ENCODE measurements around the gene SPATA31A6.
"Not testable (repeated sequence)": the region's sequence is repeated elsewhere in the genome, so short reads cannot be mapped to it uniquely, and the experiment has no call there.

SPATA31A6 gene

GRCh38 chr9:42183359-42183758 is at the start of gene SPATA31A6:
TSS of gene SPATA31A6 (plus strand) at chr9:42183659. CDS start at chr9:42183688, 29 bp downstream.
- not testable (repeated sequence) for H3K4me3 ChIP-seq (ENCODE audit: insufficient read depth, low read length, poor library complexity, severe bottlenecking); H3K27me3 ChIP-seq (ENCODE audit: low read length); H3K27ac ChIP-seq (ENCODE audit: low read depth, low read length); H3K9me3 ChIP-seq (ENCODE audit: insufficient read depth, low read length); H4K20me1 ChIP-seq (ENCODE audit: low read depth, low read length); H2AFZ ChIP-seq (ENCODE audit: low read depth, low read length, severe bottlenecking); H3F3A ChIP-seq (ENCODE audit: insufficient read depth); H3K36me3 ChIP-seq (ENCODE audit: low read length); H3K9ac ChIP-seq (ENCODE audit: low read length); H3K9me2 ChIP-seq (replicated peaks; ENCODE audit: insufficient read depth, low read length); H3K4me2 ChIP-seq (ENCODE audit: low read depth, low read length, poor library complexity, severe bottlenecking); H3K79me2 ChIP-seq (ENCODE audit: insufficient read depth, low read length)

GRCh38 chr9:42160299-42160698 is 23.2 kb upstream of the SPATA31A6 start:
- not testable (repeated sequence) for H3K4me2 ChIP-seq (ENCODE audit: low read depth, low read length, poor library complexity, severe bottlenecking)

GRCh38 chr9:42219861-42220260 is 36.4 kb downstream of the SPATA31A6 start:
- not testable (repeated sequence) for H3K79me2 ChIP-seq (ENCODE audit: insufficient read depth, low read length); H4K20me1 ChIP-seq (ENCODE audit: low read depth, low read length); H2AFZ ChIP-seq (ENCODE audit: low read depth, low read length, severe bottlenecking); H3K27me3 ChIP-seq (ENCODE audit: low read length); H3K27ac ChIP-seq (ENCODE audit: low read depth, low read length); H3K4me3 ChIP-seq (ENCODE audit: insufficient read depth, low read length, poor library complexity, severe bottlenecking); H3K36me3 ChIP-seq (ENCODE audit: low read length); H3K4me2 ChIP-seq (ENCODE audit: low read depth, low read length, poor library complexity, severe bottlenecking); H3K9me3 ChIP-seq (ENCODE audit: insufficient read depth, low read length); H3K9ac ChIP-seq (ENCODE audit: low read length); H3K9me2 ChIP-seq (replicated peaks; ENCODE audit: insufficient read depth, low read length); H3F3A ChIP-seq (ENCODE audit: insufficient read depth)

More at GRCh38 chr9:42160299-42160698, 23.2 kb upstream of the SPATA31A6 start:
- H3K4me3 ChIP-seq (ENCODE audit: insufficient read depth, low read length, poor library complexity, severe bottlenecking); H3K27ac ChIP-seq (ENCODE audit: low read depth, low read length); H2AFZ ChIP-seq (ENCODE audit: low read depth, low read length, severe bottlenecking); H3K36me3 ChIP-seq (ENCODE audit: low read length); H3K9ac ChIP-seq (ENCODE audit: low read length); H4K20me1 ChIP-seq (ENCODE audit: low read depth, low read length); H3K79me2 ChIP-seq (ENCODE audit: insufficient read depth, low read length); H3K9me3 ChIP-seq (ENCODE audit: insufficient read depth, low read length); H3F3A ChIP-seq (ENCODE audit: insufficient read depth); H3K9me2 ChIP-seq (replicated peaks; ENCODE audit: insufficient read depth, low read length); H3K27me3 ChIP-seq (ENCODE audit: low read length): not testable (repeated sequence)

- not testable (repeated sequence) for H3K4me3 ChIP-seq (ENCODE audit: insufficient read depth, low read length, poor library complexity, severe bottlenecking); H3F3A ChIP-seq (ENCODE audit: insufficient read depth); H3K9ac ChIP-seq (ENCODE audit: low read length); H3K36me3 ChIP-seq (ENCODE audit: low read length); H3K4me2 ChIP-seq (ENCODE audit: low read depth, low read length, poor library complexity, severe bottlenecking); H4K20me1 ChIP-seq (ENCODE audit: low read depth, low read length); H3K9me2 ChIP-seq (replicated peaks; ENCODE audit: insufficient read depth, low read length); H3K27ac ChIP-seq (ENCODE audit: low read depth, low read length); H3K79me2 ChIP-seq (ENCODE audit: insufficient read depth, low read length); H3K27me3 ChIP-seq (ENCODE audit: low read length); H2AFZ ChIP-seq (ENCODE audit: low read depth, low read length, severe bottlenecking); H3K9me3 ChIP-seq (ENCODE audit: insufficient read depth, low read length)
Measured at GRCh38 chr9:42223230-42223629, 39.8 kb downstream of the SPATA31A6 start.

- not testable (repeated sequence) for H3K4me2 ChIP-seq (ENCODE audit: low read depth, low read length, poor library complexity, severe bottlenecking); H3K4me3 ChIP-seq (ENCODE audit: insufficient read depth, low read length, poor library complexity, severe bottlenecking); H3K9me2 ChIP-seq (replicated peaks; ENCODE audit: insufficient read depth, low read length); H3K9me3 ChIP-seq (ENCODE audit: insufficient read depth, low read length); H3K27me3 ChIP-seq (ENCODE audit: low read length); H3K36me3 ChIP-seq (ENCODE audit: low read length); H3K9ac ChIP-seq (ENCODE audit: low read length); H4K20me1 ChIP-seq (ENCODE audit: low read depth, low read length); H3K27ac ChIP-seq (ENCODE audit: low read depth, low read length); H3K79me2 ChIP-seq (ENCODE audit: insufficient read depth, low read length); H2AFZ ChIP-seq (ENCODE audit: low read depth, low read length, severe bottlenecking); H3F3A ChIP-seq (ENCODE audit: insufficient read depth)
Measured at GRCh38 chr9:42233031-42233430, 49.6 kb downstream of the SPATA31A6 start.

- not testable (repeated sequence) for H3K27me3 ChIP-seq (ENCODE audit: low read length); H3F3A ChIP-seq (ENCODE audit: insufficient read depth); H3K9ac ChIP-seq (ENCODE audit: low read length); H2AFZ ChIP-seq (ENCODE audit: low read depth, low read length, severe bottlenecking); H3K4me2 ChIP-seq (ENCODE audit: low read depth, low read length, poor library complexity, severe bottlenecking); H3K4me3 ChIP-seq (ENCODE audit: insufficient read depth, low read length, poor library complexity, severe bottlenecking); H3K27ac ChIP-seq (ENCODE audit: low read depth, low read length); H4K20me1 ChIP-seq (ENCODE audit: low read depth, low read length); H3K36me3 ChIP-seq (ENCODE audit: low read length); H3K9me2 ChIP-seq (replicated peaks; ENCODE audit: insufficient read depth, low read length); H3K79me2 ChIP-seq (ENCODE audit: insufficient read depth, low read length); H3K9me3 ChIP-seq (ENCODE audit: insufficient read depth, low read length)
Measured at GRCh38 chr9:42234610-42235009, 51.2 kb downstream of the SPATA31A6 start.

GRCh38 chr9:42235352-42235991 is 52.0 kb downstream of the SPATA31A6 start:
- H3K27ac ChIP-seq (ENCODE audit: low read depth, low read length); H4K20me1 ChIP-seq (ENCODE audit: low read depth, low read length); H3K4me3 ChIP-seq (ENCODE audit: insufficient read depth, low read length, poor library complexity, severe bottlenecking); H3K9me3 ChIP-seq (ENCODE audit: insufficient read depth, low read length); H3K4me2 ChIP-seq (ENCODE audit: low read depth, low read length, poor library complexity, severe bottlenecking); H3K27me3 ChIP-seq (ENCODE audit: low read length); H2AFZ ChIP-seq (ENCODE audit: low read depth, low read length, severe bottlenecking); H3K9ac ChIP-seq (ENCODE audit: low read length); H3K9me2 ChIP-seq (replicated peaks; ENCODE audit: insufficient read depth, low read length); H3K36me3 ChIP-seq (ENCODE audit: low read length); H3F3A ChIP-seq (ENCODE audit: insufficient read depth); H3K79me2 ChIP-seq (ENCODE audit: insufficient read depth, low read length): not testable (repeated sequence)

GRCh38 chr9:42236097-42236496 is 52.6 kb downstream of the SPATA31A6 start:
- H3F3A ChIP-seq (ENCODE audit: insufficient read depth); H3K36me3 ChIP-seq (ENCODE audit: low read length); H3K27ac ChIP-seq (ENCODE audit: low read depth, low read length); H3K79me2 ChIP-seq (ENCODE audit: insufficient read depth, low read length); H3K9me2 ChIP-seq (replicated peaks; ENCODE audit: insufficient read depth, low read length); H3K9ac ChIP-seq (ENCODE audit: low read length); H4K20me1 ChIP-seq (ENCODE audit: low read depth, low read length); H3K4me2 ChIP-seq (ENCODE audit: low read depth, low read length, poor library complexity, severe bottlenecking); H2AFZ ChIP-seq (ENCODE audit: low read depth, low read length, severe bottlenecking); H3K9me3 ChIP-seq (ENCODE audit: insufficient read depth, low read length); H3K27me3 ChIP-seq (ENCODE audit: low read length); H3K4me3 ChIP-seq (ENCODE audit: insufficient read depth, low read length, poor library complexity, severe bottlenecking): not testable (repeated sequence)
